GM18520 (cell line): ENCODE measurements around the gene CNTNAP2.

ENCODE experiments used
- ATAC-seq: cut with Tn5 transposase; IDR thresholded peaks from one replicate; pipeline ENCODE4 v1.9.1; 2021; ENCODE audit not compliant: unreplicated experiment

Gene CNTNAP2

DNA sequence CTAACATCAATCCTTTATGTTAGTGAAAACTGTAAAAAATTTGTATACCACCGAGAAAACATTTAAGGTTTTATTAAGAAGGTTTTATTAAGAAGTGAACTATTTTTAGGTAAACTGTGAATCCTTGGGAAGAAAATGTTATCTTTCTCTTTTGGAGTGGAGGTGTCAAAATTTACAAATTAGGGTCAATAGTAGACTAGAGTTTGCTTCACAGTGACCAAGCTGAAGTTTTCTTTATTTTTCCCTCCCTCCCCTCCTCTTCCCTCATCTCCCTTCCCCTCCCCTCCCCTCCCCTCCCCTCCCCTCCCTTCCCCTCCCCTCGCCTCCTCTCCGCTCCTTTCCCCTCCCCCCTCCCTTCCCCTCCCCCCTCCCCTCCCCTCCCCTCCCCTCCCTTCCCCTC lies 168.8 kb downstream of the CNTNAP2 start:
- ATAC-seq = no peak

DNA sequence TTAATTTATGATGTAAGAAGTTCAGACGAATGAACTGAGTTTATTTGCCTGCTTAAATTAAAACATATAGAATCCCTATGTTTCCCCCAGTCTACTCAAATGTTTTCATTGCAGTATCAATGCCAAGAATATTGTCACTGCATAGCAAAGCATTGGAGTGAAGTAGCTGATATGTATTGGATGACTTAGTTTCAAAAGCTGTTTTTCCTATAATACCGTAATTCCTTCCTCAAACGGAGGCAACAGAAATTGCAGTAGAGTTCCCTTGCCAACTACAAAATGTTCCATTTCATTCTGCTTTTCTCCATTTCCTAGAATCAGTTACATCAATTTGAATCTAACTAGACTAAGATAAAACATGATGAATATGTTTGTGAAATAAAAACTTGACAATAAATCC lies 174.1 kb downstream of the CNTNAP2 start:
- no peak for ATAC-seq

GRCh38 chr7:146291900-146292299 lies 175.3 kb downstream of the CNTNAP2 start:
- no peak for ATAC-seq

- no peak for ATAC-seq
These were observed 179.4 kb downstream of the CNTNAP2 start for GRCh38 chr7:146296028-146296427.

DNA sequence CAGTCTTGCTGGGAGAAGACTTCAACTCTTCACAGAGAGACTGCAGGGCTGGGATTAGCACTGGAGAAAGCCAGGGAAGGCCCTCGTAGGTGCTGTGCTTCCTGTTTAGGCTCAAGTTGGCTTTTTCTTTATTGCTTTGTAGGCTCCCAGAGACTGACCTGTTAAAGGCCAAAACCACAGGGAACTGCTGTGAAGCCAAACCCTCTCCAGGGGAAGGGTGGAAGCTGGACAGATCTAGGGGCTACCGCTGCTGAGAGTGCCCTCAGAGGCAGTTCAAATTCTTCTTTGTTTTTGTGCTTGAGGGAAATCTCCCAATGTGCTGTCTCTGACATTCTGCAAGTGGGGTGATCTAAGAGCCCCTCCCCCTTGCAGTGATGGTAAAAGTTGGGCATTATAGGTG lies 198.4 kb downstream of the CNTNAP2 start:
- no peak for ATAC-seq

GRCh38 chr7:146319629-146320028 lies 203.0 kb downstream of the CNTNAP2 start:
- no peak for ATAC-seq

DNA sequence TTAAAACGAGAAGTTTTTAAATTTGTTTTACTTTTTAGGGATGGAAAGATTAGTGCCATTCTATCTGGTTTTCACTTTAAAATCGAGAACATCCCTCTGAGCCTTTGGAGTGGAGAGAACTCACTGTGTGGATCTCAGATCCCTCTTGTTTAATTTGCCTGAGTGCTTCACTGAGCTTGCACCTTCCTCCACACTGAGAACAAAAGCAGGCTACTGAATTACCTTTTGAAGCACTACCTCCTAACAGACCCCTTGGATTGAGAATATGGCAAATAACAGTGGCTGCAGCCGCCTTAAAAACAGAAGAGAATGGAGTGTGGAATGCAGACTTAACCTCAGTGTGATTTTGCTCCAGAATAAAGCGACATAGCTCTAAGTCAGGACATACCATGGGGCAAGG lies 204.7 kb downstream of the CNTNAP2 start:
- no peak for ATAC-seq

DNA sequence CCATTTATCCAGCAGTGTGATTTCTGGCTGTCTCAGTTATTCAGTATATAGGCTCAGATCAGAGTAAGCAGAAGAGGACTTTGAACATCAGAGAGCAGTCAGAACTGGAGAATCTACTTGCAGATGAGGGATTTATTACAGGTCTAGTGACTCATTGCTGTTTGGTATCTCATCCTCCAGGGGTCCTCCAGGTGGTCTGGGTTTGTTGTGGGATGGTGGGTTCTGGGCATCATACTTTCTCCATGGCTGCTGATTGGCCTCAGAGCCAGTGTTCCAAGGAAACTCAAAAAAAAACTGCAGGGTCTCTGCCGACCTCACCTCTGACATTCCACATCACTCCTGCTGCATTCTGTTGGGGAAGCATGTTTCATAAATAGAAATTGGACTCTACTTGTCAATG lies 214.8 kb downstream of the CNTNAP2 start:
- ATAC-seq = no peak

DNA sequence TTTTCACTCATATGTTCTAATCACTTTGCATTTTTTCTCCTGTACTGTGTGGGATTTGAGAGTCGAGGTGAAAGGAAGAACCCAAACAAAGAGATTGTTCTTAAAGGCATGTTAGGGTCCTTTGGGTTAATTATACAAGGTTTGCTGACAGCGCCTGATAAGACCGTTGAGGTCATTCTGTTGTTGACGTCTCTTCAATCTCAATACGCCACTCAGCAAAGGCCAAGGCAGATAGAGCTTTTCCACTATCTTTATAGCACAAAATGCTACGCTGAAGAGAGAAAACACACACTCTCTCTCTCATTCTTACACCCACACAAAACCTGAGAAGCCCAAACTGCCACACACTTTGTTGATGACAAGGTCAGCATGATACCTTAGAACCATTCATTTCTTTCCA lies 228.7 kb downstream of the CNTNAP2 start:
- ATAC-seq = no peak

GRCh38 chr7:146346096-146346495 lies 229.5 kb downstream of the CNTNAP2 start:
- no peak for ATAC-seq

DNA sequence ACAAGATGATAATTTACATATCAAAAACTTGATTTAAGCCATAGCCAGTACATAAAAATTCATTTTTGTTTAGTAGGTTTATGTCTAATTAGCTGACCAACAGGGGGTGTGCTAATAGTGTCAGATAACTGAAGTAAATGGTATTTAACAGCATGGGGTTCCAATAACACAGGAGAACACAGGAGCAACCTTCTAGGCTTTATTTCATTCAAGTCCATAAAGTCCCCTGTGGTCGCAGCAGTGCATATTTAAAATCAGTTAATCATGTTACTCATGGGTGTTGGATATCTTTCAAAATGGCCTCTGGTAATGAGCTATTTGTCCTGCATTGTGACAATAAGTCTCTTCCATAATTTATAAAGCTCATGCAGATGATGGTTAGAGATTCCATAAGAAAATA lies 238.6 kb downstream of the CNTNAP2 start:
- no peak for ATAC-seq

- ATAC-seq = no peak
These were observed 242.6 kb downstream of the CNTNAP2 start for GRCh38 chr7:146359176-146359575.

- ATAC-seq = no peak
These were observed 250.3 kb downstream of the CNTNAP2 start for GRCh38 chr7:146366938-146367337.

DNA sequence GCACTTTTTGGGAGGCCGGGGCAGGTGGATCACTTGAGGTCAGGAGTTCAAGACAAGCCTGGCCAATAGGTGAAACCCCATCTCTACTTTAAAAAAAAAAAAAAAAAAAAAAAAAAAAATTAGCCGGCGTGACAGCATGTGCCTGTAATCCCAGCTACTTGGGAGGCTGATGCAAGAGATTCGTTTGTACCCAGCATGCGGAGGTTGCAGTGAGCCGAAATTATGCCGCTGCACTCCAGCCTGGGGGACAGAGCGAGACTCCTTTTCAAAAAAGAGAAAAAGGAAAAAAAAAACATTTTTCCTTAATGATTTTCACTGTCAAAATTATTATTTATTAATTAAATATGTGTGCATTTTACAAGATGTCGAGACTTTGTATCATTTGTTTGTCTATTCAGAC lies 253.6 kb downstream of the CNTNAP2 start:
- no peak for ATAC-seq

- no peak for ATAC-seq
These were observed 258.6 kb downstream of the CNTNAP2 start for GRCh38 chr7:146375170-146375569.

GRCh38 chr7:146378196-146378595 lies 261.6 kb downstream of the CNTNAP2 start:
- no peak for ATAC-seq

GRCh38 chr7:146387140-146387539 lies 270.5 kb downstream of the CNTNAP2 start:
- ATAC-seq = no peak

- ATAC-seq = no peak
These were observed 272.3 kb downstream of the CNTNAP2 start for GRCh38 chr7:146388928-146389327.

DNA sequence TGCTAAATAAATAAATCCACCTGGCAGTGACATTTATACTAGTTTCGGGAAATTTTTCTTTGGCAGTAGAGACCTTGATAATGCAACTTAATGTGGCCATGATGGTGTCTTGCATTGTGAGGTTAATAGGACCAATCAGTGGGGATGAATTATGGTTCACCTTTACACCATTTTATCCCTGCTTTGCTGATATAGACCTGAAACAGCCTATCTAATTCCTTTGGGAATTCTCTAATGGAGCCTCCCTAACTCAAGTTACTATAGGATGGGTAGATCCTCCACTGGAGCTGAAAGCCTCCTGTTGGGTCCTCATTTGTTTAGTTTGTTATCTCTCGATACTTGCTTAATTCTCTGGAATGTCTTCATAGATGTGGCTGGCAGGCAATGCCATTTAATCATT lies 276.7 kb downstream of the CNTNAP2 start:
- no peak for ATAC-seq

DNA sequence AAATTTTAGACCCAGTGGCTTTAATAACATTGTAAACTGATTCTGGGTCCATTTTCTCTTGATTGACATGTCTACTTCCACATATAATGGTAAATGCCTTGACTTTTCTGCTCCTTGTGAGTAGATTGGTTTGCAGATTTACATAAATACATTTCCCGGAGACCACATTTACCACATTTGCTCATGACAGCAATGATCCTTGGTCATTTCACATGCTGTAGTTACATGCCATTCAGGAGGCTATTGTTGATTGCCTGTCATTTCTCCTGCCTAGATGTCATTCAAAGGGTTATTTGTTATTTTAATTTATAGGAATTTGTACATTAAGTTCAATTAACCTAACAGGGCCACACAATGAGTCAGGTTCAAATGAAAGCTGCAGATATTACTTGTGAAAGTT lies 280.5 kb downstream of the CNTNAP2 start:
- ATAC-seq = no peak

GRCh38 chr7:146401939-146402338 lies 285.3 kb downstream of the CNTNAP2 start:
- ATAC-seq = no peak

DNA sequence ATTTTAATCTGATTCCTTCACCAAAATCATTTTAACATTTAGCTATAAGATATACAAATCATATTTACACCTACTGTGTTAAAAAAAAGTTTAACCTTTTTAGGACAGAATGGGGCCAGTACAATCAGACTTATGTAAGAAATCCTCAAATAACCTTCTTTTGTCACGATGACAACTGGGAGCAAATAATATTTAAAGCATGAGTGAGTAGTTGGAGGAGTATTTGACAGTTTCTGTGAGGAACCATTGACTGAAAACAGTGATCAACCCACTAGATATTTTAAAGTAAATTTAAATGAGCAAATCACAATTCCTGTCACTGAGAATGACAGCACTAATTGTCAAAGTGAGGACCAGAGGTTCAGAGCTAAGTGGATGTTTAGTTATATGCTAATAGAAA lies 289.1 kb downstream of the CNTNAP2 start:
- no peak for ATAC-seq

- no peak for ATAC-seq
These were observed 295.4 kb downstream of the CNTNAP2 start for GRCh38 chr7:146411975-146412374.

GRCh38 chr7:146412781-146413180 lies 296.2 kb downstream of the CNTNAP2 start:
- ATAC-seq = no peak
